ENCODE measurements around the gene HOXB6. TPM values are rescaled to one million over a fixed set of nuclear protein-coding genes. Genes with fewer than 3 reads are reported as not detected.
A peak's percentile ranks its signal among the peaks of the same experiment; 100 is the strongest.

Gene HOXB6
- total RNA-seq, 1 donor from 2014 or later: 0.20 TPM

GRCh38 chr17:48612854-48613691 is 8.3 kb upstream of the HOXB6 start:
- DNase-seq (peak; percentile 40), ATAC-seq (peak; percentile 37)
- intact Hi-C loops (cut with micrococcal nuclease): no loop called here

- ATAC-seq: no peak
- no peak for DNase-seq
- intact Hi-C loops (cut with micrococcal nuclease): no loop called here
Measured at GRCh38 chr17:48612456-48612853, 7.7 kb upstream of the HOXB6 start.

- ATAC-seq: no peak
- intact Hi-C loops (cut with micrococcal nuclease): no loop called here
- DNase-seq: no peak
Measured at GRCh38 chr17:48611681-48612455, 7.1 kb upstream of the HOXB6 start.

- intact Hi-C loops (cut with micrococcal nuclease): no loop called here
- ATAC-seq (no peak), DNase-seq (no peak)
Measured at GRCh38 chr17:48611213-48611612, 6.4 kb upstream of the HOXB6 start.

GRCh38 chr17:48610282-48611211 is 5.8 kb upstream of the HOXB6 start, which contains the start of gene HOXB7:
Gene HOXB7 (minus strand): TSS chr17:48611017. CDS start chr17:48610918, 99 bp downstream.
- peak; percentile 42 for ATAC-seq
- intact Hi-C loops (cut with micrococcal nuclease): no loop called here
- DNase-seq: peak; percentile 75

GRCh38 chr17:48609759-48610281 is 5.0 kb upstream of the HOXB6 start:
- DNase-seq: no peak
- intact Hi-C loops (cut with micrococcal nuclease): no loop called here

GRCh38 chr17:48609033-48609432 is 4.2 kb upstream of the HOXB6 start:
- ATAC-seq: no peak
- DNase-seq: no peak
- intact Hi-C loops (cut with micrococcal nuclease): no loop called here

More at GRCh38 chr17:48609759-48610281, 5.0 kb upstream of the HOXB6 start:
- ATAC-seq: no peak

GRCh38 chr17:48608494-48608834 is 3.7 kb upstream of the HOXB6 start:
- intact Hi-C loops (cut with micrococcal nuclease): no loop called here
- DNase-seq (no peak), ATAC-seq (no peak)

- ATAC-seq (no peak), DNase-seq (no peak)
- intact Hi-C loops (cut with micrococcal nuclease): no loop called here
Measured at GRCh38 chr17:48606892-48607614, 2.3 kb upstream of the HOXB6 start.

GRCh38 chr17:48605991-48606891 is 1.5 kb upstream of the HOXB6 start:
- intact Hi-C loops (cut with micrococcal nuclease): no loop called here
- DNase-seq (no peak), ATAC-seq (no peak)

- no peak for ATAC-seq
- no peak for DNase-seq
- intact Hi-C loops (cut with micrococcal nuclease): no loop called here
Measured at GRCh38 chr17:48605409-48605919, 678 bp upstream of the HOXB6 start.

GRCh38 chr17:48603959-48604769 is 622 bp downstream of the HOXB6 start:
- ATAC-seq (no peak), DNase-seq (no peak)
- intact Hi-C loops (cut with micrococcal nuclease): no loop called here

GRCh38 chr17:48601539-48602425 is 3.0 kb downstream of the HOXB6 start:
- DNase-seq (no peak), ATAC-seq (no peak)
- intact Hi-C loops (cut with micrococcal nuclease): no loop called here

- ATAC-seq (no peak), DNase-seq (no peak)
- intact Hi-C loops (cut with micrococcal nuclease): no loop called here
Measured at GRCh38 chr17:48601207-48601538, 3.6 kb downstream of the HOXB6 start.

GRCh38 chr17:48600244-48601098 is 4.3 kb downstream of the HOXB6 start:
- intact Hi-C loops (cut with micrococcal nuclease): no loop called here
- DNase-seq (no peak), ATAC-seq (no peak)
